ENCODE results near the gene RPL14. TPM values are rescaled to one million over a fixed set of nuclear protein-coding genes. Genes with fewer than 3 reads are reported as not detected.
A peak's percentile ranks its signal among the peaks of the same experiment; 100 is the strongest.
"Not testable (repeated sequence)": the region's sequence is repeated elsewhere in the genome, so short reads cannot be mapped to it uniquely, and the experiment has no call there.

RPL14 gene
- total RNA-seq, 1 donor from 2014 or later = 748 TPM

DNA sequence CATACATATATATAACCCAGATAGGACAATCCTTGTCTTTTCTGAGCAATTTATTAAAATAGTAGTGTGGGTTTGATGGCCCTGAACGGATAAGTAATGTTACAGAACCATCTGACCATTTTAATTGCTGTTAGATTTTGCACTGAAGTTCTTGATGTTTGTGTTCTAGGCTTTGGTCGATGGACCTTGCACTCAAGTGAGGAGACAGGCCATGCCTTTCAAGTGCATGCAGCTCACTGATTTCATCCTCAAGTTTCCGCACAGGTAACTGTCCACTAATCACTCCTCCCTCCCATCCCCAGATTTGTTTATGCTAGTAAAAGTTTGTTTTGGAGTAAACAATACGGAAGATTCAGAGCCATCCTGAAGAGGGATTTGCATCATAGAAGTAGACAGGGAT is 1.3 kb downstream of the RPL14 start:
- DNase-seq (ENCODE audit: low spot score) = no peak
- intact Hi-C loops (cut with DNase I) = loop anchor here (5.0 kb wide), 1 partner anchor 146 kb away; no protein-coding TSS in a partner anchor

DNA sequence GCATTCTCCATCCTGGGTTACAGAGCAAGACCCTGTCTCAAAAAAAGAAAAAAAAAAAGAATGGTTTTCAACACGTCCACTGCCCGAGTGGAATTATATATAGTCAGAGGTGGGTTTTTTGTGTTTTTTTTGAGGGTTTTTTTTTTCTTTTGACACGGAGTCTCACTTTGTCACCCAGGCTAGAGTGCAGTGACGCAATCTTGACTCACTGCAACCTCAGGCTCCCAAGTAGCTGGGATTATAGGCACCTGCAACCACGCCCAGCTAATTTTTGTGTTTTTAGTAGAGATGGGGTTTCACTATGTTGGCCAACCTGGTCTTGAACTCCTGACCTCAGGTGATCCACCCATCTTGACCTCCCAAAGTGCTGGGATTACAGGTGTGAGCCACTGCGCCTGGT is 3.3 kb downstream of the RPL14 start:
- intact Hi-C loops (cut with DNase I); DNase-seq (ENCODE audit: low spot score): not testable (repeated sequence)

DNA sequence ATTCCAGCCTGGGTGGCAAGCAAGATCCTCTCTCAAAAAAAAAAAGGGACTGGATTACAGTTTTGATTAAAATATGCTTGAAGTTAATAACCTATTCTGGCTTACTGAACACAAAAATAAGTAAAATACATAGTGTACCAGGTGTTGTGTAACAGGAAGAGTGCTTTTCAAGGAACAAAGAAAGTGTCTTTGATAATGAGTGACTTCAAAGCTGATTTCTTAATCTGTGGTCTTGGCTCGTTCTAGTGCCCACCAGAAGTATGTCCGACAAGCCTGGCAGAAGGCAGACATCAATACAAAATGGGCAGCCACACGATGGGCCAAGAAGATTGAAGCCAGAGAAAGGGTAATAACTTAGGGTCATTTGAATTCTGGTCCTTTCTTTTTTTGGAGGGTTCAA is 4.0 kb downstream of the RPL14 start:
- intact Hi-C loops (cut with DNase I) = no loop called here
- DNase-seq (ENCODE audit: low spot score) = no peak

GRCh38 chr3:40462838-40463237 is 5.7 kb downstream of the RPL14 start:
- DNase-seq (ENCODE audit: low spot score); intact Hi-C loops (cut with DNase I): not testable (repeated sequence)

- DNase-seq (ENCODE audit: low spot score) = no peak
- intact Hi-C loops (cut with DNase I) = no loop called here
These were observed 6.4 kb downstream of the RPL14 start for GRCh38 chr3:40463579-40463978.

- no peak for DNase-seq (ENCODE audit: low spot score)
- intact Hi-C loops (cut with DNase I) = no loop called here
These were observed 7.4 kb downstream of the RPL14 start for GRCh38 chr3:40464339-40465110.

- intact Hi-C loops (cut with DNase I) = no loop called here
These were observed 7.9 kb downstream of the RPL14 start for GRCh38 chr3:40465111-40465407.

DNA sequence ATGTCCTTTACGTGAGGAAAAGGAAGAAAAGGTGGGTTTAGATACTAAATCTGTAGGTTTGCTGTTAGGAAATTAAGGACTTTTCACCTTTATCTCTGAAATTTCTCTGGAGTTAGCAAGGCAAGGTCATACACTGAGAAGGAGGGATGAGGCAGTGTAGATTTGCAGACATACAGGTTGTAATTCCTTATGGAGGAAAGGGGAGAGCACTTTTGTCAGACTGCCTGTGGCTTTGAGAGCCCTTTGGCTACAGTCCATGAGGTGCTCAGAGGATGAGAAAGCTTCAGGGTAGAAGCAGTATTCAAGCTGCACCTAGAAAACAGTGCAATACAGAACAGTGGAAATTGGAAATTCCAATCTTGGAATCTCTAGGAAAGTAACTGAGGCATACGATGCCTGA is 8.3 kb downstream of the RPL14 start:
- intact Hi-C loops (cut with DNase I) = no loop called here
- DNase-seq (ENCODE audit: low spot score) = no peak

More at GRCh38 chr3:40465111-40465407, 7.9 kb downstream of the RPL14 start:
- no peak for DNase-seq (ENCODE audit: low spot score)

- intact Hi-C loops (cut with DNase I) = no loop called here
- DNase-seq (ENCODE audit: low spot score) = no peak
These were observed 10.9 kb downstream of the RPL14 start for GRCh38 chr3:40468018-40468417.

DNA sequence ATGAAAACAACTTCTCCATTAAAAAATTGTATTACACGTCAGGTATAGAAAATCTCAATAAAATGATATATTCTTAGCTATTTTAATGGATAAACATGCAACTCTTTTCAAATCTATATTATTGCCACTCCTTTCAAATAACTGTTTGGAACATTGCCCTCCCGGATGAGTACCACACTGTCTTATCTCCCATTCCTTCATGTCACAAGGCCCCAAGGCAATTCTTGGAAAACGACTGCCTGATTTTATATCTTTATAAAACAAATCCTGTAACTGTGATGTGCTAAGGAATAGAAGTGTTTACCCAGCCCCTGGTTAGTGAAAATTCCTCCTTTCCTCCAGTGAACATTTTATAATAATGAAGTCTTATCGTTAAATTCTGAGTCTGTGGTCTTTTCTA is 13.6 kb downstream of the RPL14 start:
- intact Hi-C loops (cut with DNase I) = no loop called here
- DNase-seq (ENCODE audit: low spot score) = no peak

- peak; percentile 92 for DNase-seq (ENCODE audit: low spot score)
- intact Hi-C loops (cut with DNase I) = loop anchor here (1.0 to 2.0 kb wide), 2 partner anchors 29 to 48 kb away; partner anchors contain the start of gene ZNF621
These were observed 19.6 kb downstream of the RPL14 start, which contains the start of gene ZNF619 for GRCh38 chr3:40476478-40477470. TSS of gene ZNF619 (plus strand) at chr3:40477122. CDS start at chr3:40477980, 858 bp downstream.

DNA sequence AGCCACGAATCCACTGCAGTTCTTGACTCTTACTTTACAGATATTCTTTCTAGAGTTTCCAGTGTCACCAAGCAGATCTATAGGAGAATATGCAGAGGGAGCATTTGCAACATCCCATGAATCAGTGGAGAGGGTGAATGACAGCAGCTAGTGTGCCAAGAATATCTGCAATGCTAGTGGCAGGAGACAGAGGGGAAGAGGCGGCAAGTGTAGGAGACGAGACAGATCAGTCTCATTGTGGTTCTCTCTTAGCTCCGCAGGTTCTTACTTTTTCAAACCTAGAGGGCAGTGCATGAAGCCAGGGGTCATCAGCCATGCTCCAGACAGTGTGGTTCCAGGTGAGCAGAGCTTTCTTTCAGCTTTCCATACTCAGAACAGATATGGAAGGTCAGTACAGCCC is 20.5 kb downstream of the RPL14 start:
- intact Hi-C loops (cut with DNase I) = loop anchor here (1.0 to 2.0 kb wide), 2 partner anchors 28 to 47 kb away; partner anchors contain the start of gene ZNF621
- no peak for DNase-seq (ENCODE audit: low spot score)

GRCh38 chr3:40487172-40487571 is 30.0 kb downstream of the RPL14 start:
- no peak for DNase-seq (ENCODE audit: low spot score)
- intact Hi-C loops (cut with DNase I) = no loop called here

DNA sequence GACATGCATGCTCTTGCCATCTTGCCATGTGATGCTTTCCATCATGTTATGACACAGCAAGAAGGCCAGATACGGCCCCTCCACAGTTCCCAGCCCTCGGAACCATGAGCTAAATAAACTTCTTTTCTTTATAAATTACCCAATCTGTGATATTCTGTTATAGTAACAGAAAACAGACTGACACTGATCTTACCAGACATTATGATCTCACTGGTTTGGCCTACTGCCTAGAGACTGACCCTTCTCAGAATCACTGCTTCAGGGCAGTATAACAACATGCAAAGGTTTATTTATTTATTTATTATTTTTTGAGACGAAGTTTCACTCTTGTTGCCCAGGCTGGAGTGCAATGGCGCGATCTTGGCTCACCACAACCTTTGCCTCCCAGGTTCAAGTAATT is 33.8 kb downstream of the RPL14 start:
- no peak for DNase-seq (ENCODE audit: low spot score)

DNA sequence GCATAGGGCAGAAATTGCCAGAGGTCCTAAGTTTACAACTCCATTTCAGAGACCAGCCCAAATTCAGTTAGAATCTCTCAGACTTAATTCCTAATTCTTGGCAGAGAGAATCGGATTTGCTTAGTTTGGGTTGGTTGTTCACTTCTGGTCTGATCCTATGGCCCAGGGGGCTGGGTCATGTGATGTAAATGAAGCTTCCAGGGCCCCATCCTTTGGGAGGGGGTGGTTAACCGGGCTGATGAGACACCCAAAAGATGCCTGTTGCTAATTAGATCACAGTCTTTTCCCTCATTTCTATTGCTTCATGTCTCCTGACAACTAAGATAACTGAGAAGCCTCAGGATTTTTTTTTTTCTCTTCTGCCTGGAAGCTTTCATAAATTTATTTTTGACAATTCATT is 37.6 kb downstream of the RPL14 start:
- DNase-seq (ENCODE audit: low spot score) = no peak
- intact Hi-C loops (cut with DNase I) = no loop called here

More for the DNA sequence above, 33.8 kb downstream of the RPL14 start:
- intact Hi-C loops (cut with DNase I) = no loop called here

- intact Hi-C loops (cut with DNase I) = no loop called here
- no peak for DNase-seq (ENCODE audit: low spot score)
These were observed 40.1 kb downstream of the RPL14 start for GRCh38 chr3:40497288-40497687.

GRCh38 chr3:40499952-40500351 is 42.8 kb downstream of the RPL14 start:
- no peak for DNase-seq (ENCODE audit: low spot score)
- intact Hi-C loops (cut with DNase I) = no loop called here

DNA sequence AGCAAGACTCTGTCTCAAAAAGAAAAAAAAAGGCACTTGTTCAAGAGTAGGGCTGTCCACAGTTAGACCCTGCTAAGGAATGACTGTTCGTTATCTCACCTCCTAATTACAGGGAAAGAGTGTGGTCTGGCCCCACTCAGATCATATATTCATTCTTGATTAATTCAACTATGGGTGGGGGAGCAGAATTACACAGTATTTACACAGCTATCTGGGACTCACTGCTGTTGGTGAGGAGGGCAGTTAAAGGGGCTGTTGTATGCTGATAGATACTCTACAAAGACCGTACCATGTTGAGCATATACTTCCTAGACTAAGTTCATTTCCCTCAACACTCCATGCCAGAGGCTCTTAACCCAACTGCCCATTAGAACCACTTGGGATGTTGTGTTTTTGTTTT is 44.9 kb downstream of the RPL14 start:
- no peak for DNase-seq (ENCODE audit: low spot score)
- intact Hi-C loops (cut with DNase I) = no loop called here

DNA sequence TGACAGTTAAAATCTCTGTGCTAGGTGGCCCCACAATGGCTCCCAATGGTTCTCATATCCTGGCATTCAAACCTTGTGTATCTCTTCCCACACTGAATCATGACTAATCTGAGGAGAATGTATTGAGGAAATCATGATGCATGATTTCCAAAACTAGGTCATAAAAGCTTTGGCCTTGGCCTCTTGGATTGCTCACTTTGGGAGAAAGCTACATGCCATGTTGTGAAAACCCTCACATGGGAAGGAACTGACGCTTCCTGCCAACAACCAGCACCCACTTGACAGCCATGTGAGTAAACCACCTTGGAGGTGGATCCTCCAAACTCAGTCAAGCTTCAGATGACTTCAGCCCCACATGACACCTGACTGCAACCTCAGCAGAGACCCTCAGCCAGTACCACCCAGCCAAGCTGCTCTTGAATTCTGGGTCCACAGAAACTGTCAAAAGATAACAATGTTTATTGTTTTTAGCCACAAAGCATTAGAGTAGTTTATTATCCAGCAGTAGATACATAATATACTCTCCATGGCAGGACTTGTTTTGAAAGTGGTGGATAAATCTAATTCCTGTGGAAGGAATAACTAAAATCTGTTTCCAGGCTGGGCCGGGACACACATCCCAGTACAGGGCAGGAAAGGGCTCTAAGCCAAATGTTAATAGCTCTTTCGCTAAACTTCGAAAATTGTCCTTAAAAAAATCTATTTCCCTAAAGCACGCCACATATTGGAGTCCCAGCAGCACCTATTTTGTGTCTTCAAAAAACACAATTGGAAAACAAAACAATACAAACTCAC is 47.7 kb downstream of the RPL14 start:
- intact Hi-C loops (cut with DNase I) = loop anchor here (1.0 to 5.0 kb wide), 2 partner anchors 28 to 53 kb away; partner anchors contain the start of gene ZNF619
- no peak for DNase-seq (ENCODE audit: low spot score)

Measured in cardiac septum (tissue), 1 donor.